ENCODE data around the gene NRBP1.

GRCh38 chr2:27407798-27408491 lies 20.5 kb upstream of the NRBP1 start:
- TF ChIP-seq CTCF (IDR thresholded peaks at IDR 0.05; ENCODE audit: insufficient read depth, low read length), result no peak
- no peak for TF ChIP-seq REST (IDR thresholded peaks at IDR 0.05; ENCODE audit: insufficient replicate concordance, low read depth)
- no peak for TF ChIP-seq POLR2AphosphoS5 (IDR thresholded peaks at IDR 0.05; ENCODE audit: low read depth)
- TF ChIP-seq SPI1 (IDR thresholded peaks at IDR 0.05; ENCODE audit: borderline replicate concordance, low read depth), result no peak
- no peak for TF ChIP-seq GABPA (IDR thresholded peaks at IDR 0.05; ENCODE audit: low read depth)

Data from HL-60 (cell line).